Measurements from ENCODE around the gene PTPA.

Gene PTPA

DNA sequence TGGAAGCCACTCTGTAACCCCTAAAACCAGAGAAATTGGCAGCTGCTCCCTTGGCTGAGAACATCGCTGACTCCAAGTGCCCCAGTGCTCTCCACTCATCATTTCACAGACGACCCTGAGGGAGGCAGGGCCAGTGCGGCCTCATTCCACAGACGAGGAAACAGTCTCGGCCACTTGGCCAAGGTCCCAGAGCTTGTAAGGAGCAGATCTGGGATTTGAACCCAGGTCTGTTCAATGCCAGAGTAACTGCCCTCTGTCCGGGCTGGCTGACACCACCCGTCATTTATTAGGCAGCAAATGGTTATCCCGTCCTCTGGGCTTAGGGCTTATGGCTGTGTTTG is 86.7 kb downstream of the PTPA start:
- no peak for DNase-seq (ENCODE audit: low read depth in 2 of 2)

All from stimulated activated CD4-positive, alpha-beta T cell treated with anti-CD3 and anti-CD28 coated beads, Interleukin-15, amount 100 ng/mL, for 48 hours (primary cell).